HL-60/S4 treated with phorbol 12-myristate 13-acetate at 8.2 ng/mL for 4 days and 3 days (cell line): ENCODE results near the gene MLPH.

Source experiments
- in situ Hi-C: fragments of 300-500 bp; cut with MboI; formaldehyde crosslinking; loops from 2 replicates; pipeline ENCODE4 v1.15.0; 2022; ENCODE audit warnings: low sequenced_read_pairs

Gene MLPH

DNA sequence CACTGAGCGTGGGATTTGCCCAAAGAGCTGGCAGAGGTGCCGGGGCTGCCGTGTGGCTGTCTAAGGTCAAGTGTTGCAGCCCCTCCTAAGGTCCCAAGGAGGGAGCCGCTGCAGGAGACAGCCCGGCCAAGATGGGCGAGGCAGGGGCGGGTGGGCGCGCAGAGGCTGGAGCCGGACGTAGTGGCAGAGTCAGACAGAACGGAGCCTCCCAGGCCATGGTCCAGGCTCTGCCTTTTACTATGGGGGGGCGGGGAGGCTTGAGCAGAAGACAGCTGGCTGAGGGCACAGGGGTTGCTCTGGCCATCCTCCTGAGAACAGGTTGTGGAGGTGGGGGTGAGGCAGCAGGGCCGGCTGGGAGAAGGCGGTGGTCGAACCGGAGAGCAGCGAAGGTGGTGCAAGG, 51.9 kb downstream of the MLPH start:
- in situ Hi-C loops: no loop called here

DNA sequence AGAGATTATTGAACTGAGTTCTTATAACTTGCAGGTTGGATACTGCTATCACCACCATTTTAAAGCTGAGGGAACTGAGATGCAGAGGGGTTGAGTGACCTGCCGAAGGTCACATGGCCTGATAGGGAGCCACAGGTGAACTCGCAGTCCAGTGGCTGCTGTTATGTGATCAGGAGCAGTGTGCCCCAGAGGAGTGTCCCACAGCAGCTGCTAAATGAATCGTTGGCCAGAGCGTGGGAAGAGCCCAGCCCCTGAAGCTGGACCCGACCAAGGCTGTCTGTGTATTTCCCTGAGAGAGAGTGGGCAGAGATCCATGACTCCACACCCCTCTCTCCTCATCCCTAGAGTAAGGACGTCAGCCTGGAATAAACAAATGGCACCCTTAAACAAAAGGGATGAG, 52.6 kb downstream of the MLPH start:
- in situ Hi-C loops: no loop called here

DNA sequence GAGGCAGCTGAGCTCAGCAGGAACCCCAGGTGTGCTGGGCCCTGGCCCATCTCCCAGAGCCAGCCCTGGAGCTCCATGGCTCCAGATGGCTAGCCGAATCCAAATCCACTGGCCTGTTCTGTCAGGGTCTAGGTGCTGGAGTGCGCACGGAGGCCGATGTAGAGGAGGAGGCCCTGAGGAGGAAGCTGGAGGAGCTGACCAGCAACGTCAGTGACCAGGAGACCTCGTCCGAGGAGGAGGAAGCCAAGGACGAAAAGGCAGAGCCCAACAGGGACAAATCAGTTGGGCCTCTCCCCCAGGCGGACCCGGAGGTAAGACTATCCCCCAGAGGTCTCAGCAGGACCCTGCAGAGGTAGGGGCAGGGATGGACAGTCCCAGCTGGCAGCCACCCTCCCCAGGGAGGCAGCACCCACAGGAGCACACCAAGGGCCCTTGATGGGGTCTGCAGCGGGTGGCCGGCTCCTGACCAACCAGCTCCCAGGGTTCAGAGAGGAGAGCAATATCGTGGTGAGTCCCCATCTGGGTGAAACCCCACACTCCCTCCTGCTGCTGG, 53.2 kb downstream of the MLPH start:
- in situ Hi-C loops: no loop called here

DNA sequence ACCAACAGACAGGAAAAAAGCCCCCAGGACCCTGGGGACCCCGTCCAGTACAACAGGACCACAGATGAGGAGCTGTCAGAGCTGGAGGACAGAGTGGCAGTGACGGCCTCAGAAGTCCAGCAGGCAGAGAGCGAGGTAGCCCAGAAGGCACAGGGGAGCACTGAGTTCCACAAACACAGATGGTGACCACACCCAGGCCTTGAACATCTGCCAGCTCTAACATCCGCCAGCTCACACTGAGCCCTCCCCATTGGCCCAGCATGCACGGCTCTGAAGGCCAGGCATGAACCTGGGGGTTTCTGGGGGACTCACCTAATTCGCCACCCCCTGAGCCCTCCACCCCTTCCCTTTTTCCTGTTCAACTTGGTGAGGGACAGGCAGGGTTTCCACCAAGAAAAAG, 53.8 kb downstream of the MLPH start:
- in situ Hi-C loops: no loop called here

DNA sequence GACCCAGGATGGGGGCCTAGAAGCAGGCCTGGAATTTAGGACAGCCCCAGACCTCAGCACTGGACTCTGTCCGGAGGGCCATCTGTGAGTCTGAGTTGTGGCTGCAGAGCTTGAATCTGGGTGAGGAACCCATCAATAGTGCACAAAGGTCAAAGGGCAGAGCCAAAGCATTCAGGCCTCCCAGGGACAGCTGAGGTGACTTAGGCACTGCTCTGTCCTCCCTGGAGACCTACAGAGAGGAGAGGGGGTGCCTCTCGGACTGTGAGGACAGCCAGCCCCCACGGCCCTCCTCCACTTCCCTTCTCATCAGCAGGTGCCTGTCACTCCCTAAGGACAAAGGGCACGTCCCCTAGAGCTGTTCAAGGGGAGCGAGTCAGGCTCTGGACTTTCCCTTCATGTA, 54.2 kb downstream of the MLPH start:
- in situ Hi-C loops: no loop called here

DNA sequence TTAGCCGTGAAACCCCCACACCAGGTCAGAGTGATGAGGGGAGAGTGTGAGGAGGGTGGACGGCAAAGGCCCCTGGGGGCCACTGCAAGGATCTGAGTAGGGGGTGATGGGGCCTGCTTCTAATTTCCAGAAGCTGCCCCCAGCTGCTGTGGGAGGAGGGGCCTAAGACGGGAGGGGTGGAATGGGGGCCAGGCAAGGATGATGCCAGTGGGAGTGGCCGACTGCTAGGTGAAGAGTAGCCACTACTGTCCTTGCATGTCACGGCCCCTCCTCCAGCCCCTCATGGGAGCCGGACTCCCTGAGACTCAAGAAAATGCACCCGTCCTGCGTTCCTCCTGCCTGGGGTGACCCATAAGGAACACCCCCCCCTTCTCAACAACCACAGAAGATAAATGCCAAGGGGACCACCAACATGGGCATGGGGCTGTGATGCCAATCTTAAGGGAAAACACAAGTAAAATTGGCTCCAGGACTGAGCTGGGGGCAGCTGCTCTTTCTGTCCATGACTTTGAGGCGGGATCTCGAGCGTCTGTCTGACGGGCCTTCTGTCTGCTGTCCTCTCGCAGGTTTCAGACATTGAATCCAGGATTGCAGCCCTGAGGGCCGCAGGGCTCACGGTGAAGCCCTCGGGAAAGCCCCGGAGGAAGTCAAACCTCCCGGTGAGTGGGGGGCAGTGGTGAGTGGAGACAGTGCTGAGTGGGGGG, 55.1 kb downstream of the MLPH start:
- in situ Hi-C loops: no loop called here

DNA sequence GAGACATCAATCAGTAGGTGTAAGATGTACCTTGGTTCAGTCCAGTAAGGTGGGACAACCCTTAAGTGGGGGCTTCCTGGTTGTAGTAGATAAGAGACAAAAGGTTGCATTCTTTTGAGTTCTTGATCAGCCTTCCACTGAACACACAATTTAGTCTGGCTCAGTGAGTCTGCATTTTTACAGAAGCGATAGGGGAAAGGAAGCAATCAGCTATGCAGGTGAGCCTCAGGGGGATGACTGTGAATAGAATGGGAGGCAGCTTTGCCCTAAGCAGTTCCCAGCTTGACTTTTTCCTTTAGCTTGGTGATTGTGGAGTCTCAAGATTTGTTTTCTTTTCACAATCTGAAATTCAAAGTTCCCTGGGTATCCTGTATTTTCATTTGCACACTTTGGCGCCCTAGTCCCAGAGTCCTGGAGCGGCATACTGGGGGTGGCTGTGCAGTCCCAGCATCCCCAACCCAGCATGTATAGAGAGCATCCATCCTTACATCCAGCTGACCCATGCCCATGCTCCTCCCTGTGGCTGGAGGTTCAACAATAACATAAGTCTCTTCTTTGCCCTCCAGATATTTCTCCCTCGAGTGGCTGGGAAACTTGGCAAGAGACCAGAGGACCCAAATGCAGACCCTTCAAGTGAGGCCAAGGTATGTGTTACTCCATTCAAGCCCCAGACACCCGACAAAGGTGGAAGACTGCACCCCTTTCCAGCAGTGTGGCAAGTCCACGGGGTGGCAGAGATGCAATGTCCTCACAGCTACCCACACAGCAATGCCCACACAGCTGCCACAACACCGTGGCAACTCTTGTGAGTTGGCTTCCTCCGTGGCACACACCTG, 59.2 kb downstream of the MLPH start:
- in situ Hi-C loops: no loop called here

DNA sequence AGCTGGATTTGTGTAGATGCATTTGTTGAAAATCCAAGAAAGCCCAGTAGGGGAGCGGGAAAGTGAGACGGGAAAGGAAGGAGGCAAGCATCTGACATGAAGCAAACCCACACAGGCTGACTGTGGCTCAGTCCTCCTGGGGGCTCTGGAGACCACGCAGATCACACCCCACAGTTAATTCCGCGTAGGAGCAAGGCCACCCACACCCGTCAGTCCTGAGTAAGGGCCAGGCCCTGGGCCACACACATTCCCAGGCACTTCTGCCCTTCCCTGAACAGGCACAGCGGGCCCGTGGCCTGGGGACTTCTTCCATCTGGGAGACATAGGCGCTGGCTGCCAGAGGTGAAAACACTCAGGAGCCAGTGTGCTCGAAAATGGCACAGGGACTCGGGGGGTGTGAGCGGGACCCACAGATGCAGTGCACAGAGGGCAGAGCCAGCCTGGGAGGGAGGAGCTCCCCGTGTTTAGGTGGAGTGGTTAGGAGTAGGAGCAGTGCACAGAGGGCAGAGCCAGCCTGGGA, 59.9 kb downstream of the MLPH start:
- in situ Hi-C loops: no loop called here

DNA sequence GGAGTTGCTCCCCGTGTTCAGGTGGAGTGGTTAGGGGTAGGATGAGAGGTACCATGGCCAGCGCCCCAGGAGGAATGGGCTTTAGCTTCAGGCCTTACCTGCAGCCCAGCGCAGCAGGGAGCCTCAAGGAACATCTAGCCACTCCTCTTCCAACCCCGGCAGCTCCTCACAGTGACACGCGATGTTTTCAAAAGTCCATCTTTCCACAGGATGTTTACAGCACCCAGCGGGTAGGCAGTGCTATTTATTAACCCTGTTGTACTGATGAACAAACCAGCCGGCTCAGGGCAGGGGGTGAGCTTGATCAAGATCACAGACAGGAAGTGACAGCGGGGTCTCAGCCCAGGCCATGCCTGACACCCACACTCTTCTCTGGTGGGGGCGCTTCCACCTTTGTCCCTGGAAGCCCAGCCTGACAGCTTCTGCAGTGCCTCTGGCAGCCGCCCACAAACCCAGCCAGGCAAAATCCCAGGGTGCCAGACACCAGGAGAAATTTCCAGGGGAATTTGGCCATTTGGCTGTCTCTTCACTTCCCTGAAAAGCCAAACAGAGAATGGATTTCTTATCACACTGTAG, 60.9 kb downstream of the MLPH start:
- in situ Hi-C loops: no loop called here

DNA sequence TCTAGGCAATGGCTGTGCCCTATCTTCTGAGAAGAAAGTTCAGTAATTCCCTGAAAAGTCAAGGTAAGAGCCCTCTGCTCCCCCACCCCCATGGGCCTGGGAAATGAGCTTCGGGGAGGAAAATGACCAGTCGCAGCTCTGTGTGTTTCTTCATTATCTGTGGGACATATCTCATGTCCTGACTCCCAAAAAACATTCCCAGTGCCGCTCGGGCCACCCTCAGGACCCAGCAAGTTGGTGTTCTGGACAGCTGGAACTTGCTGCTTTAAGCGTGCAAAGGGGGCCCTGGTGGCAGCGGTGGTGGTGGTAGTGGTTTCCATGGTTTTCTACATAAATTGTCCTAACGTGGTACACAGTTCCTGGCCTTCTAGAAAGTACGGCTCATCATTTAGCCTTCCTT, 62.2 kb downstream of the MLPH start:
- in situ Hi-C loops: no loop called here

DNA sequence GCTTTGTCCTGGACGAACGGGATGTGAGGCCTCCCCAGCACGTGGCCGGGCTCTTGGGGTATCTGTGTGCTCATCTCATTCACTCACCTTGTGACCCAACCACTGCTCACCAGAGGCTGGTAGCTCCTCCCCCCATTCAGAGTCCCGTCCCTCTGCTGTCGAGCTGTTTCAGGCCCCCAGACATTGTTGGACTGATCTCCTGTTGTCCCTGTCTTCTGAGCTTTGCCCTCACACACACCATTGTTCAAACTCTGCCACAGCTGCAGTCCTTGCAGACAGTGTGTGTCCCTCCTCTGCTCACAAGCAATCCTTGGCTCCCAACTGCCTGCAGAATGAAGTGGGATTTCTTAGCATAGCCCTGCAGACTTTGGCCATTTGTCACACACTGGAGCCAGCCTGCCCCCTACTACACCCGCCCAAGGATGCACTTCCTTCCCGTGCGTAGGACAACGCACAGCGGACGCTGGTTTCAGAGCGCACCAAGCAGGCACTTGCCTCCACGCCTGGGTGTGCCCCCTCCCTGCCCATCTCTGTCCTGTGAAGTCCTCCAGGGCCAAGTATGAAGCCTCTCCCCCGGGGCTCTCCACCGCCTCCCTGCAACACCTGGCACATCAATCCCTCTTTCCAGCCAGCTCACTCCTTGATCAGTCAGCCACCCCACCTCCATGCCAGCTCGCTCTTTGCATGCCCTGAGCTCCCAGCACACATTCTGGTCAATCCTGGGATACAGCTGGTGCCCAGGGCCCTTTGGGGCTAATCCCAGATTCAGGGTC, 62.8 kb downstream of the MLPH start:
- in situ Hi-C loops: no loop called here

DNA sequence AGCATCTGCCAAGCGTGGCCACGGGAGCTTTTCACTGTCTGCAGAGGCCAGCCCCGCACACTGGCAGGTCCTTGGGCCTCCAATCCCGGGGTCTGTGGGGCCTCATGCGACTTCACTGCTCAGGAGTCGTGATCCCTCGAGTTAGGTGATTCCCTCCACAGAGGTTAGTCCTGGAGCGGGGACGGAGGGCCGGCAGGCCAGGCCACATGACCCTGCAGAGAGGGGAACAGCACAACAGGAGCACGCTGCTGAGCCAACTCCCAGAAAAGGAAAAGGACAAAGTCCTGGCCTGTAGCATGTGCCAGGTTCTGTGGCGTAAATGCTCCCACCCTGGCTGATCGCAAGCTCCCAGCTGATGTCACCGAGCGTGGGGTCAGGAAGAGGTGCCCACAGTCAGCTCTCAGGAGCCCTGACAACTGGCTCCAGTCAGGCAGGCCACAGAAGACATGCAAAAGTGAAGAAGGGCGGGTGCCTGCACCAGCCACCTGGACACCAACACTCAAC, 64.1 kb downstream of the MLPH start:
- in situ Hi-C loops: no loop called here

DNA sequence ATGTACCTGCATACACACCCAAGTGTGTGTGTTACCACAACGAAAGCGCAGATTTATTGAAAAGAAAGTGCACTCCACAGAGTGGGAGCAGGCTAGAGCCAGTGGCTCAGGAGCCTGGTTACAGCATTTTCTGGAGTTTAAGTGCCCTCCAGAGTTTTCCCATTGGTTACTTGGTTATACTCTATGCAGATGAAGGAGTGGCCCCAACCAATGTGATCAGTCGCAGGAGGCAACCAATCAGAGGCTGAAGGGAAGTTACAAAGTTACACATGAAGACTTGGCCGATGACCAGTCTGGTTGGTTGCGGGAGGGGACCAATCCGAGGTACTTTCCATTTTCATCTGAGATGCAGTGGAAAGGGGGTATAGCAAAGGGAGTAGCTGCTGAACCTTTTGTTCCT, 65.9 kb downstream of the MLPH start:
- in situ Hi-C loops: no loop called here

DNA sequence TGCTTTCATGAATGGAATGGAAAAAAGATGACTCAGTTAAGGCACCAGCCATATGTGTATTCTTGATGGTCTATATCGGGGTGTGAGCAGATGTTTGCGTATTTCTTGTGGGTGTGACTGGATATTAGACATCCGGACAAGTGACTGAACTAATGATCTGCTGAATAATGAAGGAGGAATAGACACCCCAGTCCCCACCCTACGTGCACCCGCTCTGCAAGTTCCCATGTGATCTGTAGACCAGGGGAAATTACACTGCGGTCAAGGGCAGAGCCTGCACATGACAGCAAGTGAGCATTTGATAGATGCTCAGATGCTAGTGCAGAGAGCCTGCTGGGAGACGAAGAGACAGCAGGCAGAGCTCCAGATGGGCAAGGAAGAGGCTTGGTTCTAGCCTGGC, 66.9 kb downstream of the MLPH start:
- in situ Hi-C loops: no loop called here

DNA sequence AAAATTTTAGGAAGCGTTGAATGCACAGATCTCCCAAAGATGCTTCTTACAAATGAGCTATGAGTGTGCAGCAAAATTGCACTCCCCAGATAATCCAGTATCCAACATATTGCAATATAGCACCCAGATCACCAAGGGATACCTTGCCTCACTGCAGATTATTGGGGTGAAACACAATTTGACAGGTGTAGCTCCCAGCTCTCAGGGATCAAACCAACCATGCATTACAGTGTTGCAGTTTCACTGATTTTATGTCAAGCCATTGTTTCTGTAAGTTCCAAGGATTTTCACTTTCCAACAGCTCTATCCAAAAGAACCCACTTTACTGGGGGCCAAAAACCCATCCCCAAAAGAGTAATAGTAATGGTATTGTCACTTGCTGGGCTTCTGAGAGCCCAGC, 68.5 kb downstream of the MLPH start:
- in situ Hi-C loops: no loop called here

DNA sequence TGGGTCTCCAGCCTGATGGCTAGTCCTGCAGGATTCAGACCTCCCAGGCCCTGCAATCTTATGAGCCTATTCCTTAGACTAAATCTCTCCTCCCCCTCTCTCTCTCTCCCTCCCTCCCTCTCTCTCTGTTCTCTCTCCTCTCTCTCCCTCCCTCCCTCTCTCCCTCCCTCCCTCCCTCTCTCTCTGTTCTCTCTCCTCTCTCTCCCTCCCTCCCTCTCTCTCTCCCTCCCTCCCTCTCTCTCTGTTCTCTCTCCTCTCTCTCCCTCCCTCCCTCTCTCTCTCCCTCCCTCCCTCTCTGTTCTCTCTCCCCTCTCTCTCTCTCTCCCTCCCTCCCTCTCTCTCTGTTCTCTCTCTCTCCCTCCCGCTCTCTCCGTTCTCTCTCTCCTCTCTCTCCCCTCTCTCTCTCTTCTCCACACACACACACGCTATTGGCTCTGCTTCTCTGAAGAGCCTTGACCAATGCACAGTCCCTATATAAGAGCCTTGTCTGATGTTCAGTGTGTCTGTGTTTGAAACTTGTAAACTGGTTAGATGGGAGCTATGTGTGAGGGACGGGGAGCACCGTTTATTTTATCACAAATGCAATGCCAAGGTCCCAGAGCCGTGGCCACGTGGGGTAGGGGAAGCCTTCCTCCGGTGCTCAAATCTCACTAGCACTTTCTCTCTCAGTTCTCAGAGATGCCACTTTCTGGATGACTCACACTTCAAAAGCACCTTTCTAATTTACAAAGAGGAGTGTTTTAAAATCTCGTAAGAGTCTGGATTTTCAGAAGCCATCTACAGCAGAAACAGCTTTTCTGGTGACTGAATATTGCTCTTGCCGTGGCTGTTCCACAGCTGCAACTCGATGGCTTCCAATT, 70.0 kb downstream of the MLPH start:
- in situ Hi-C loops: no loop called here

DNA sequence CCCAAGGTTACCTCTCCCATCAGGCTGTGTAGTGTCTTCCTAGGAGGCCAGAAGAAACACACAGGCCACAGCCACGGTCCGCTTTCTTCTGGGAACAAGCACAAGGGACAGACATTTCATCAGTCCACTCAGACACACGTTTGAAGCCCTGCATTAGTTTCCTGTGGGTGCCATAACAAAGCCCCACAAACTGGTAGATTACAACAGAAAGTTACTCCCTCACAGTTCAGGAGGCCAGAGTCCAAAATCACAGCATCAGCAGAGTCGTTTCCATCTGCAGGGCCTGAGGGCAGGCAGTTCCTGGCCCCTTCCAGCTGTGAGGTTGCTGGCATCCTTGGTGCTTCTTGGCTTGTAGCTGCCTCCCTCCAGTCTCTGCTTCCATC, 70.6 kb downstream of the MLPH start:
- in situ Hi-C loops: no loop called here

DNA sequence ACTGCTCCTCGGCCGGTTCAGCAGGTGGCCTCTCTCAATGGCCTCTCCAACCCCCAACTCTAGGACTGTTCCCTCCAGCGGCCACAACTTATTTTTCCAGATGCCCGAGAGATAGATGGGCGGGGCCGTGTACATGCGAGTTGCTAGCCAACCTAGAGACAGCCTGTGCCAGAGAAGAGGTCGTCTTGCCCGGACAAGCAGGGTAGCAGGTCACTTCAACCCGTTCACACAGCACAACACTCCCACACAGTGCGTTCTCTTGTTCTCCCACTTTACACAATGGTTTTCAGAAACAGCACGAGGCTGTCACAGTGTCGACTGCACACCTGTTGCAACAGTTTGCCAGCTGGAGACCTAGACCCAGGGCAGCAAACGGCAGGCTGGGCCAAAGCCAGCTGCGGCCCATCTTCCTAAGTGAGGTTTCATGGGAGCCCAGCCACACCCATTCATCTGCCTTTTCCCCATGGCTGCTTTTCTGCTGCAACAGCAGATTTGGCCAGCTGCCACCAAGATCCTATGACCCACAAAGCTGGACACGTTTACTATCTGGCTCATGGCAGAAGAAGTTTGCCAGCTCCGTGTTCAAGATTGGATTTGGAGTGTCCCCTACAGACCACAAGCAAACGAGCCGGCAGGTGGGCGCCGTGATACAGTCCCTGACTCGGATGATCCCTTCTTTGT, 72.0 kb downstream of the MLPH start:
- in situ Hi-C loops: no loop called here

DNA sequence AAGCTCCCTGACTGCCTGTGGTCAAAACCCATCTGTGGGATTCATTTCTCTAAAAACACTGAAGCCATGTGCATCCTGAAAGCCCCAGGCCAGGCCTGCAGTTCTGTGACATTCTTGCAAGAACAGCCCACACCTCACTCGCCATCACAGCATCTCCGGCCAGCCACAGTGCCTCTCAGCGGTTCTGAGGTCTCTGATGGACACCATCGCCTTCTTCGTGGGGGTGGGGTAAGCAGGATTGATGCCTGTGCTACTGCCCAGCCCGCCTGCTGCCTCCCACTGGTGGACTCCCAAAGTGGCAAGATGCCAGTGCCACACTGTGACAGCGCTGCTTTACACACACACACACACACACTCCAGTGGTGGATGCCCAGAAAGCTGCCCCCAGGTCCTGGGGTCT, 74.2 kb downstream of the MLPH start:
- in situ Hi-C loops: no loop called here
